ENCODE results near the gene LTB. TPM values are rescaled to one million over a fixed set of nuclear protein-coding genes. Genes with fewer than 3 reads are reported as not detected.

The LTB gene
- total and polyA plus RNA-seq, 2 donors (not counting 3 experiments of a cell fraction or from before 2014, with no cell fraction given): 1.2 to 2.1 TPM

DNA sequence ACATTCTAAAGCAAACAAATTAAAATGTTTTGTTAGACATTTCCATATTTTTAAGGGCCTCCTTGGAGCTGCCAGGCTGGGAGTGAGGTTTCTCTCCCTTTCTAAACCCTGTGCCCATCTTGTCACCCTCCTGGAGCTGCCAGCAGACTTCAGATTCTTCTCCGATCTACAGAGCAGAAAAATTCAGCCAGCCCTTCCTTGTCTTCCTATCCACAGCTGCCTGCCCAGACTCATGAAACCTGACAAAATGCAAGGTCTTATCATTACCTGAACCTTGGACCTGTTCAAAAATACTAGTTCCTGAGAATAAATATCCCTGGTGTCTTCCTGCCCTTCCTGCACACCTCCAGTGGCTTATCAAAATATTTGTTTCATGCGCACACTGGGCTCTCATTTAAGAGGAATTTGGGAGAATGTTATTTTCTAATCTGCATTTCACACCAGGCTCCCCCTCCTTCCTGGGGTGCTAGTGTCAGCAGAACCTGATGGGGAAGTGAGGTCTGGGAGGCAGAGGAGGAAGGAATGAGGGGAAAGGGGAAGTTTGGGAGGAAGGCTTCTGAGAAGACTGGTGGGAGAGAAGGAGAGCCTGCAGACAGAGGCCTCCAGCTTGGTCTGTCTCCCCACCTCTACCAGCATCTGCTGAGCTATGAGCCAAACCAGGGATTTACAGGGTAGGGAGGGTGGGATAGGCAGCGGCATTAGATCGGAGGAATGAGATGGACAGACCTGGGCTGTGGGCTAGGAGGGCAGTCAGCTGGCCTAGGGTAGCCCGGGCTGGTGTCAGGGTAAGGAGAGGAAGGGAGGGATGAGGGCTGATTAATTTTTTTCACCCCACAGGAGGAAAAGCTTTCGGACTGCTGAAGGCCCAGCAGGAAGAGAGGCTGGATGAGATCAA lies 32.7 kb upstream of the LTB start, which contains the start of gene AIF1:
Gene AIF1, plus strand, starts transcription at position 551 of the 895 bp plus-strand sequence. Its CDS starts 96 bp downstream, at position 647.
- Histone ChIP-seq H3K9ac (replicated peaks; ENCODE audit: extremely low read depth, insufficient read depth, low read length) (no peak within 1 kb of the TSS), H4K20me1 (replicated peaks; ENCODE audit: control insufficient read depth, extremely low read depth, insufficient read depth, low read length) (no peaks in the 10 kb centered on the region), H2AFZ (ENCODE audit: low read depth, low read length) (no peak within 1 kb of the TSS), H3K4me3 (replicated peaks in 1 of 3; ENCODE audit: insufficient read depth in 1 of 3, low read depth in 1 of 3, low read length in 3 of 3) (no peak within 1 kb of the TSS), H3K36me3 (ENCODE audit: control insufficient read depth in 2 of 2, extremely low read depth in 1 of 2, insufficient read depth in 2 of 2, low read length in 2 of 2) (no peaks in the 10 kb centered on the region), H3K4me2 (ENCODE audit: insufficient read depth, low read length) (no peak within 1 kb of the TSS), H3K9me1 (replicated peaks; ENCODE audit: control insufficient read depth, extremely low read depth, insufficient read depth, low read length) (no peaks in the 10 kb centered on the region), H3K27me3 (ENCODE audit: control insufficient read depth in 2 of 2, insufficient read depth in 2 of 2, low read length in 2 of 2) (peaks cover 0 to 3% of the 10 kb centered on the region in 2 experiments), H3K27ac (ENCODE audit: insufficient read depth, low read depth, low read length) (no peak within 1 kb of the TSS), H3K79me2 (ENCODE audit: control insufficient read depth, insufficient read depth, low read length) (no peaks in the 10 kb centered on the region), H3K9me3 (replicated peaks; ENCODE audit: control insufficient read depth, insufficient read depth, low read length) (no peaks in the 10 kb centered on the region), H3K4me1 (ENCODE audit: control insufficient read depth, extremely low read depth, insufficient read depth, low read length) (no peaks in the 10 kb centered on the region)
- dilution Hi-C loops (cut with MboI; ENCODE audit: extremely low pct_ligation_motif_present, low sequenced_read_pairs): no loop called here
- FAIRE-seq (no peak), DNase-seq (ENCODE audit: low read depth, low spot score) (no peak)
- ChIA-PET CTCF (interaction anchor here (2.5 kb wide), 1 partner anchor 16 kb away, joined by 8 read pairs; no protein-coding TSS in a partner anchor), POLR2A (no interaction called here)
- BruUV-seq (replicated peaks): no TSS peak
- intact Hi-C loops (cut with micrococcal nuclease): no loop called here
- TF ChIP-seq MYC (IDR thresholded peaks at IDR 0.05; ENCODE audit: low read depth, low read length) (no peak), POLR2AphosphoS5 (IDR thresholded peaks at IDR 0.05; ENCODE audit: insufficient read depth, low read depth, low read length) (no peak), EZH2 (IDR thresholded peaks at IDR 0.05; ENCODE audit: borderline replicate concordance, low read depth, low read length, severe bottlenecking) (no peak), POLR2A (IDR thresholded peaks at IDR 0.05; ENCODE audit: low read depth, low read length) (no peak)
- TF ChIP-seq, protein P1, sequence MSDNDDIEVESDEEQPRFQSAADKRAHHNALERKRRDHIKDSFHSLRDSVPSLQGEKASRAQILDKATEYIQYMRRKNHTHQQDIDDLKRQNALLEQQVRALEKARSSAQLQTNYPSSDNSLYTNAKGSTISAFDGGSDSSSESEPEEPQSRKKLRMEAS (IDR thresholded peaks at IDR 0.05; ENCODE audit: insufficient read depth, insufficient read length): no peak

- H3K27ac ChIP-seq (ENCODE audit: insufficient read depth, low read depth, low read length): no peak overlapping the region
- FAIRE-seq (no peak), DNase-seq (ENCODE audit: low read depth, low spot score) (no peak)
- peaks cover 0 to 3% of the 10 kb centered on the region in 2 experiments for H3K27me3 ChIP-seq (ENCODE audit: control insufficient read depth in 2 of 2, insufficient read depth in 2 of 2, low read length in 2 of 2)
- dilution Hi-C loops (cut with MboI; ENCODE audit: extremely low pct_ligation_motif_present, low sequenced_read_pairs) (no loop called here), intact Hi-C loops (cut with micrococcal nuclease) (no loop called here)
- ChIA-PET POLR2A (no interaction called here), CTCF (no interaction called here)
- H3K4me3 ChIP-seq (replicated peaks in 1 of 3; ENCODE audit: insufficient read depth in 1 of 3, low read depth in 1 of 3, low read length in 3 of 3): no peak overlapping the region
- BruUV-seq (replicated peaks): no TSS peak
- no peak overlapping the region for H3K4me2 ChIP-seq (ENCODE audit: insufficient read depth, low read length)
- H3K9ac ChIP-seq (replicated peaks; ENCODE audit: extremely low read depth, insufficient read depth, low read length): no peak overlapping the region
- H3K79me2 ChIP-seq (ENCODE audit: control insufficient read depth, insufficient read depth, low read length): no peaks in the 10 kb centered on the region
- no peaks in the 10 kb centered on the region for H3K9me1 ChIP-seq (replicated peaks; ENCODE audit: control insufficient read depth, extremely low read depth, insufficient read depth, low read length)
- no peaks in the 10 kb centered on the region for H3K9me3 ChIP-seq (replicated peaks; ENCODE audit: control insufficient read depth, insufficient read depth, low read length)
- no peak for TF ChIP-seq MYC (IDR thresholded peaks at IDR 0.05; ENCODE audit: low read depth, low read length)
- no peaks in the 10 kb centered on the region for H4K20me1 ChIP-seq (replicated peaks; ENCODE audit: control insufficient read depth, extremely low read depth, insufficient read depth, low read length)
- H2AFZ ChIP-seq (ENCODE audit: low read depth, low read length): no peak overlapping the region
- no peaks in the 10 kb centered on the region for H3K36me3 ChIP-seq (ENCODE audit: control insufficient read depth in 2 of 2, extremely low read depth in 1 of 2, insufficient read depth in 2 of 2, low read length in 2 of 2)
- no peaks in the 10 kb centered on the region for H3K4me1 ChIP-seq (ENCODE audit: control insufficient read depth, extremely low read depth, insufficient read depth, low read length)
These were observed 31.9 kb upstream of the LTB start for GRCh38 chr6:31614075-31614619.
